GM10847 (cell line): ENCODE data around the gene ZFP90.

Source experiments
- POLR2A ChIP-seq: IDR thresholded peaks from 2 replicates; pipeline ENCODE4 v1.6.1; 2011; ENCODE audit not compliant: insufficient read length; ENCODE audit errors: extremely low read depth

The ZFP90 gene

DNA sequence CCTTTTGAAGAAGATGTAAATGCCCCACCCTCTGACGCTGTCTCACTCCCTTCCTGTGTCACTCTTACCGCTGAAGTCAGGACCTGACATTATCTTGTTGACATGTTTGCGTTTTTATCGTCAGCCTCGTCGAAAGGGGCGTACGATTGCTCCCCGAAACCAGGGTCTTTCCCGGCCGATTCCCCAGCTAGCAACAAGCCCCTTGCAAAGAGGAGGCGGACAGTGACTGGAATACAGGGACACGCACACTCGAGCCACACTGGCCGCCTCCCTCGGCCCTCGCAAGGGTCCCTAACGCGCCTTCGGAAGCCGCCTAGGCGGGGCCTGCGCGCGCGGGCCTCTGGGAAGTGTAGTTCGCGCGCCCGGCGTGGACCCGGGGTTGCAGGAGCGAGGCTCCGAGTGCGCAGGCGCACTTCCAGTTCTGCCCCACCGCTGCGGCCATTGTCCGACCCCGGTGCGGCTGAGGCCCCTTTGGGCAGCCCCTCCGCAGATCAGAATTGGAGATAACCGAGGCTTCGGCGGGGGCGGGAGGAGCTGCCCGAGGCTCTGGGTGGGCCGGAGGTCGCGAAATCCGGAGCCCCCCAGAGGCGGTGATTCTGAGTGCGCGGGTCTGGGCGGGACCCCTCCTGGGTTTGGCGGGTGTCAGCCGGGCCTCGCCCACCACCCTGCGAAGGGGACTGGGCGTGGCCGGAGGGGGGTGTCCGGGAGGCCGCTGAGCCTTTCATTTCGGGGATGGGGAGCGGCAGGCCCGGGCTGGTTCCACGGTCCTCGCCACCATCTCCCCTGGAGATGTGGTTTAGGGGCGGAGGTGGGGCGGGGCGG is at the start of gene ZFP90:
TSS of gene ZFP90 (plus strand) at position 412 of the 822 bp plus-strand sequence. CDS start 502 bp downstream, outside the sequence.
- TF ChIP-seq POLR2A: no peak

DNA sequence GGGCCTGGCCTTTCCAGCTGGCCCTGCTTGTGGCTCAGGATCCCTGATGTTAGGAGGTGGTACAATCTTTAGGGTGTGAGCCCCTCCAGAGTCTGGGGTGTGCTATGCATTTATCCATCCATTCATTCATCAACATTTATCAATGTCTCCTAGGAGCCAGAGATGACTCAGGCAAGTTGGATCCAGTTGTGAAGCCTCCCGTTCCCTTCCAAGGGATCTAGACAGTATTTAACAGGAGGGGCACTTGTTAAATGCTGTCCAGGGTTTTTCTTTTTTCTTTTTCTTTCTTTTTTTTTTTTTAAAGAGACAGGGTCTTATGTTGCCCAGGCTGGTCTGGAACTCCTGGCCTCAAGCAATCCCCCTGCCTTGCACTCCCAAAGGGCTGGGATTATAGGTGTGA is 48.7 kb upstream of the ZFP90 start:
- no peak for TF ChIP-seq POLR2A

DNA sequence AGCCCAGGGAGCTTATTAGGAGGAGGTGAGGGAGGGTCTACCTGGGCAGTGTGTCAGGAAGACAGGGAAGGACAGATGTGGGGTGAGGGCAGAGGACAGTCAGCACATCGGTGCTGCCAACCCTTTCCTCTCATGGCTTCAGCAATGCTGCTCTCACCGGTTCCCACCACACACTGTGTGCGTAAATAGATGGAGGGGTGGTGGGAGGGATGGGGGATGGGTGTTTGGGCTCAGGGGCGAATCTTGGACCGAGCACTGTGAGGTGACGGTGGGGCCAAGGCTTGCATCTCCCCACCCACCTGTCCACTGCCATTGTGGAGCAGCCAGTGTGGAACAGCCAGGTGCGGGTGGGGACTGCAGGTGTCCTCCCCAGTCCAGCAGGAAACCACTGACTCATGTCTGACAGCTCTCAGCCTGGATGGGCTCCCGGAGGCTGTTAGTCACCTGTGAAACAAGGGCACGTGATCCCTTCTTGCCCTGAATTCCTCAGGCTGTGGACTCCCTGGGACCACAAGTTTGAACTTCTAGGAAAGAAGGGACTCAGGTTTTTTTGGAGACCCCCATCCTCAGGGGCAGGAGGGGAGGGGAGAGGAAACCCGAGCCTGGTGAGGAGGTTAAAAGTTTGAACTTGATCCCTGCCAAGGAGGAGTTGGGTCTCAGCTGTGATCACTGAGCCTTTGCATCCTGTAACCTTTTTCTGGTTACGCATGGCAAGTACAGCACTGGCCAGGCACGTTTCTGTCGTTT is 48.1 kb upstream of the ZFP90 start:
- no peak for TF ChIP-seq POLR2A

DNA sequence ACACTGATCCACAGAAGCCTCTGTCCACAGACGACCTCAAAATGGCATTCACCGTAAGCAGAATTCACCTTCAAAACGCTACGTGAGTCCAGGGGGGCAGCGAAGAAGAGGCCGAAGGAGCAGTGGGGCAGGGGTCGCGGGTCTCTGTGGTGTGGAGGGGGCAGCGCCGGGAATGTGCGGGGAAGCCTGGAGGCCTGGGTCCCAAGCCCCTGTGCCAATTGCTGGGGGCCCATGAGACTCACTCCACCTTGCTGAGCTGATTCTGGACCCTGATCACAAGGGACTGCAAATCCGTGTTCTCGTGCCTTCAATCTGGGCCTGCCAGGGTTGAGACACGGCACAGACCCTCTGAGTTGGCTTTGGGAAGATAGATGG is 47.5 kb upstream of the ZFP90 start:
- no peak for TF ChIP-seq POLR2A

DNA sequence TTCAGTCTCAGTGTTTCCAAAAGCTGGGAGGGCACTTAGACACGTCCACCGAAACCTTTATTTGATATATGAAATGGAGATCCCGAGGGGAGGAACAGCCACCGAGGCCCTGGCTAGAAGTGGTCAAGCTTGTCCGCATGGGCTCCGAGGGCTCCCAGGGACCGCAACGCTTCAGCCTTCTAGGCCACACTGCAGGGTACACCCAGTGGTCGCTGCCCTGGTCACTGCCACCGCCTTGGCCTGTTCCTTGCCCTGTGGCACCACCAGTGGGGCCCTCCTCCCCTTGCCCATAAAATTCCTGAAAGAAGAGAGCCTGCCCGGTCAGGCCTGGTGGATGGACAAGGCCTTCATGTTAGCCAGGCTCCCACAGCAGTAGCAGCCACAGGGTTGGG is 46.9 kb upstream of the ZFP90 start:
- TF ChIP-seq POLR2A: no peak

DNA sequence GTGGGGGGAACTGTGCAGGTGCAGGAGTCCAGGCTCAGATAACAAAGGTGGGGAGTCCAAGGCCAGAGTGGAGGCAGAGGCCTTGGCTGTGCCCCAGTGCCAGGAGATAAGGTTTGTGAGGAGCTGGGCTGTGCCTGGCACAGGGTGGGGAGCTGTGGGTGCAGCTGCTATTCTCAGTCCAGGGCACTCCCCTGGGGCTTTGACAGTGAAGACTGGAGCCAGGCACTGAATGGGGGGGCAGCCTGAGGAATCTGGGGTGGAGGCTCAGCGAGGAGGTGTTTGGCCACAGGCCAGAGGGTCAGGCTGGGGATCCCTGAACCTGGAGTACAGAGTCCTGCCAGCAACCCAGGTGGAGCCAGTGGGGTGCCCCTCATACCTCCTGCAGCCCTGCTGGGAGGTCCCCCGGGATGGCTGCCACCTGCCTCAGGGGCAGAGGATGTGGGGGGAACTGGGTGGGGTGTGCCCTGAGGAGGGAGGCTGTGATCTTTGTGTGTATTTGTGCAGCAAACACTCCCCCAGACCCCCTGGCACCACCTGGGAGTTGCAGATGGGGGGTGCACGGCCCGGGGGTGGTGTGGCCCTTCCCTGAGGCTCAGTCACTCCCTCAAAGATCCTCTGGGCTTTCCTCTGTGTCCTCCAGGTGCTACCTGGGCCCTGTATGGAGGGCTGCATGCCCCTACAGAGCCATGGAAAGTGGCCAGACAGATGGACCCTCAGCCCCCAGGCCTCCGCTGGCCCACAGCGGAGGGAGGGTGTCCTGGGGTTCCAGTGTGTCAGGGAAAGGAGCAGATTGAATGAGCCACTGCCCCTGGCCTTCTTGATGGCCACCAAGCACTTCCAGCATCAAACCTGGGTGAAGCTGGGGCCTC is 46.3 kb upstream of the ZFP90 start:
- no peak for TF ChIP-seq POLR2A

DNA sequence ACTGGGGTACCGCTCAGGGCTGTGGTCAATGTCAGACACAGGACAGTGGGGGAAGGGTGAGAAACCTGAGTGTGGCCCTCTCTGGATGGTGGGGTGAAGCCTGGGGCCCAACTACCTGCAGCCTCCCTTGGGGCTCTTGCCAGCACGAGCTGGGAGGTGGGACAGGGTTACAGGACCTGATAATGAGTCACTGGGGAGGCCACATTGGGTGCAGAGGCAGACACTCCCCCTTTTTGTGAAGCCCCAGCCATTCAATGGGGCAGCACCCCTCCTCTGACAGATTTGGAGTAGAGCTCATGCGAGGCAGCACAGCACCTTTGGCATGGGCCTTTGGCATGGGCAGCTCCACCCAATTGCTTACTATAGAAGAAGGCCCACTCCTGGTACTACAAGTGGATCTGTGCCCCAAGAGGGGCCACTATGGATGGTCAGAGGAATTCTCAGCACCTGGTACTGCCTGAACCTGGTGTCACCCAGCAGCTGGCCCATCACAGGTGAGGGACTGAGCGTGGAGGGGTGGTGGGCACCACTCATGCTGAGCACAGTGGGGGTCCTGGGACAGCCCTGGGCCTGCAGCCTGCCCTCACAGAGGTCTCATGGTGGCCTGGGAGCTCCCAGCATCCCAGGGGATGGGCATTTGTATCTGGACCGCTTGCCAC is 45.5 kb upstream of the ZFP90 start:
- no peak for TF ChIP-seq POLR2A

DNA sequence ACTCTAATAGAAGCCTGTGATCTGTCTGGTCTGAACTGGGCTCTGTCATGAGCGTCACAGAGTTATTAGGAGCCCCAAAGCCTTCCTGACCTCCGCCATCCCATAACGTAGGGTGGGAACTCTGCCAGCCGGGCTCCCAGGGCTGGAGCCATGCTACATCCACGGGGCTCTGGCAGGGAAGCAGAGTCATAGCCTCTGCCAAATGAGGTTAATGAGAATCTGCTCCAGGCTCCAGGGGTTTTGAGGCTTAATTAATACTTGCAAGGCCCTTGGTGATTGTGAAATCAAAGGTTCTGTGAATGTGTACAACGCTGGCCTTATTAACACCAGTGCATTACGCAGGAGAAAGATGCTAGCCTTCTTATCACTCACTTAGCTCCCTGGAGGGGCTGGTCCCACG is 42.4 kb upstream of the ZFP90 start:
- no peak for TF ChIP-seq POLR2A

DNA sequence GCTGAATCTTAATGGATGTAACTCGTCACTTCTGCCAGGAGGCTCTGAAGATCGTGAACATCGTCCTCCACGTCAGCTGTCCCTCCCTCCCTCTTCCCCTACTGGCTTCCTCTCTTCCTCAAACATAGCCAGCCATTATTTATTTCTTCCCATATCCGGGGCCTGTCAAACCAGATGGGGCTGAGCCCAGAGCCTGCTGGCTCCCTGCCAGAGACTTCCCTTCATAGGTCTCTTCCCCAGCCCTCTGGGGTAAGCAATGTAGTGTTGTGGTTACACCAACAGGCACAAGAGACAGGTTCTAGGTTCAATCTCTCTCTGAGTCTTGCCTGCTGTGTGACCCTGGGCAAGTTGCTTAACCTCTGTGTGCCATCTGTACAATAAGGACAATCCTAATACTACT is 40.1 kb upstream of the ZFP90 start:
- no peak for TF ChIP-seq POLR2A

DNA sequence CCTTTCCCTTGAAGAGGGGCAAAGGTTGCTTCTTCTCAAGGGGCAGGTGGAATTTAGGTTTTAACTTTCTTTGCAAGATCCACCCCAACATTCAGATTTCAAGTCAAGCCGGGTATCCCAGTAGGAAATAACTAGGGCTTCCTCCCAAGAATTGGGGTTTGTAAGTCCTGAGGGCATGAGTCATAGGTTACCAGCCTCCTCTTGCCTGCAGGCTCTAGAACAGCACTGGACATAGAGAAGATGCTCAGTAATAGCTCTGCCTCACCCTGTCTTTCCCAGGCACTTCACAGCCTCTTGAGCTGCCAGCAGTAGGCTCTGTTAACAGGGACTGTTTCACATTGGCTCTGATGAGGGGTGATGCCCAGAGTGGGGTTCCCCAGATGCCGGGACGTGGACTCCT is 35.8 kb upstream of the ZFP90 start:
- TF ChIP-seq POLR2A: no peak

DNA sequence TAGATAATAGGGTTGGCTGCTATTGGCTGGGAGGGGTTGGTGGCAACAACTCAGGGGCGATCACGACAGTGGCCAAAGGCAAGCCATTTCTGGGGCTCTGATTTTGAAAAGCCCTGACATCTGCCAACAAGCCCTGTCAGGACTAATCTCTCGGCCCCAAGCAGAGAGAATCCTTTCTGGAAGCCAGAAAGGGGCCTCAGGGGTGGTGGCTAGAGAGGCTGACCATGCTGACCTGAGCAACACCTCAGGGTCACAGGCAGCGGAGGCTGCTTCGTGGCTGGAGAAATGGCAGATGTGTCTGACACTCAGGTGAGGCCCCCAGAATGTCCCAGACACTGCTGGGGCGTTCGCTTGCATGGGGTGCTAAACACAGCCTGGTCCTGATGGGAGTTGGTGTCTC is 35.0 kb upstream of the ZFP90 start:
- TF ChIP-seq POLR2A: no peak

DNA sequence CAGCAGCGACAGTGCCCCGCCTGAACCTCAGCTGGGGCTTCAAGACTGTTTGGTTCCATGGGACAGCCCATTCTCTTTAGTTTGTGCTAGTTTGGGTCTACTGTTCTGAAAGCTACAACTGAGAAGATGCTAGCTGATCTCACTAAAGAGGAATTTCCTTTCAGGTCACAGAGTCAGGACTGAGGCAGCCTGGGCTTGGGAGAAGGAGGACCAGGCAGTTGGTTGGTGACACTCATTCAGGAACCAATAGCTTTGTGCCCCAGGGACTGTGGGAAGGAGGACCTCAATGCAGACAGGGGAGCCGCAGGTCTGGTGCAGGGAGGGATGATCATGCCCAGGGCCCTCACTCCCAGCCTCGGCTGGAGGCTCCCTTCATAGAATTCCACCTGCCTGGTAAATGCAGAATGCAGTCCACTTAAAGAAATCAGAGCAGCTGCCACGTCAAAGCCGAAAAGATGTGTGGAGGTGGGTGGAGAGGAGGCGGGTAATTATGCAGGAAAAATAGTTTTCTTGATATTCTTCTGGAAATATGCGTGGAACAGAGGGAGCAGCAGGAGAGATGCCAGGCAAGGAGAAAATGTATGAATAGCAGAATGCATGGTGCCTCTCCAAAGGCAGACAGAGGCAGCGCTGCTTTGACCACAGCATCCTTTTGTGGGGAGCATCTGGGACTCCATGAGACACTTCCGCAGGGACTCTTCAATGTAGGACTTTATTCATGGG is 32.6 kb upstream of the ZFP90 start:
- no peak for TF ChIP-seq POLR2A

DNA sequence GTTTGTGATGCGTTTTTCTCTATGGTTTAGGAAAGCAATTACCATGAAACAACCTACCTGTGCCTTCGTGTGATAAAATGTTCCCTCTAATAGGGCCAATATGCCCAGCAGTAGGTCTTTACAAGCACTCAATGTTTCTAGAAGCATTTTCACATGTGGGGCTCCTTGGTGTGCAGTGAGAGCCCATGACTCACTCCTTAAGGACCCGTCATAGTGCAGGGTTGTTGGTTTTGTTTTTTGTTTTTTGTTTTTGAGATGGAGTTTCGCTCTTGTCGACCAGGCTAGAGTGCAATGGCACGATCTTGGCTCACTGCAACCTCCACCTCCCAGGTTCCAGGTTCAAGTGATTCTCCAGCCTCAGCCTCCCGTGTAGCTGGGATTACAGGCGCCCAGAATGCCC is 31.1 kb upstream of the ZFP90 start:
- no peak for TF ChIP-seq POLR2A

DNA sequence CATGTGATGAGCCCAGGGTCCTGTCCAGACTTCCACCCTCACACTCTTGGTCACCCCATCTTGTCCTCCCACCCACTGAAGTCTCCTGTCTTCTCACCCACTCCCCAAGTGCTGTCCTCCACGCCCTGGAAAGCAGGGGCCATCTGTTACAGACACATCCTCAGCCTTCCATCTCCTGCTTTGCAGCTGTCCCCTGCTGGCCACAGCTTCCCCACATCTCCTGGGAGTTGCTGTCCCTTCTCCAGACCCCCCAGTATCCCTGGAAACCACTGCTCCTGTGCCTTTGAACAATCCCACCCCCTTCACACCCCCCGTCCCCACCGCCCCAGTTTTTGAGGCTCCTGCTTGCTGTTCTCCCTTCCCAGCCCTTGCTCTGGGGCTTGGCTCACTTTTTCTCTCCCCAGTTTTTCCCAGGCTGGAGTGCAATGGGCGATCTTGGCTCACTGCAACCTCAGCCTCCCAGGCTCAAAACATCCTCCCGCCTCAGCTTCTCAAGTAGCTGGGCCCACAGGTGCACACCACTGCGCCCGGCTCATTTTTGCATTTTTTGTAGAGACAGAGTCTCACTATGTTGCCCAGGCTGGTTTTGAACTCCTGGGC is 30.4 kb upstream of the ZFP90 start:
- no peak for TF ChIP-seq POLR2A
